HG03457 (cell line): ENCODE measurements around the gene DNAJB14.

ENCODE experiments used
- ATAC-seq: cut with Tn5 transposase; IDR thresholded peaks from one replicate; pipeline ENCODE4 v1.9.1; 2021; ENCODE audit warnings: moderate number of reproducible peaks; ENCODE audit not compliant: unreplicated experiment

The DNAJB14 gene

DNA sequence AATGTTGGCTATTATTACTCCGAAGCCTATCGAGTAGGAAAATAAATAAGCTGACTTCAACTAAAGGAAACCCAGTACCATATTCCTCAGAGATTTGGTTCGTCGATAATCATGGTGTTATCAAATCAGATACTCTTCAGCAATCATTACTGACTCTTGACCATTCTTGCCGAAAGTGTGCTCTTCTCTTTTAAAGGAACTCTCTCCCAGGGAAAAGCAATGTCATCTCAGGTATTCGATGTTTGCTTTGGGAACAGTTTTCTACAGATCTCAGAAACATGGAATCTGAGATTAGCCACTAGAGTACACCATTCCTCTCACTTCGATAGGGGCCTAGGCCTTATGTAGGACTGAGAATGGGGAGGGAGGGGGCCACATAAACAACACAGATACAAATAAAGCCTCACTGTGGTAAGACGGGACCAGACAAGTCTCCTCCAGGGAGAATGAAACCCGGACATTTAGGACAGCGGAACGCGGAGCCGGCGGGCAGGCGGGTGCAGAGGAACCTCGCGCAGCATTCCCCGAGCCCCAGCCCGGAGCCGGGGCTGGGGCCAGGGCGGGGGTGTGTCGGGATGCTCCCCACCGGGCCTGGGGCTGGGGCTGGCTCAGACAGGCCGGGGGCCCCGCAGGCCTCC is 581 bp downstream of the DNAJB14 start:
- no peak for ATAC-seq

DNA sequence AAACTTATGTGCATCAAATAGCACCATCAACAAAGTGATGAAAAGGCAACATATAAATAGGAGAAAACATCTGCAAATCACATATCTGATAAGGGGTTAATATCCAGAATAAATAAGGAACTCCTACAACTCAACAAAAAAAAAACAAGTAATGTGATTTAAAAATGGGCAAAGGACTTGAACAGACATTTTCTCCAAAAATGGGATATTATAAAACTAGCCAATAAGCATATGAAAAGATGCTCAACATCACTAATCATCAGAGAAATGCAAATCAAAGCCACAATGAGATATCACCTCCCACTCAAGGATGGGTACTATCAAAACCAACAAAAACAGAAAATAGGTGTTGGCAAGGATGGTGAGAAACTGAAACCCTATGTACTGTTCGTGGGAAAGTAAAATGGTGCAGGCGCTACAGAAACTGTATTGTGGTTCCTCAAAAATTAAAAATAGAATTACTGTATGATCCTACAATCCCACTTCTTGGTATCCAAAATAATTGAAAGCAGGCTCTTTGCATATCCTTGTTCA is 2.4 kb downstream of the DNAJB14 start:
- no peak for ATAC-seq

DNA sequence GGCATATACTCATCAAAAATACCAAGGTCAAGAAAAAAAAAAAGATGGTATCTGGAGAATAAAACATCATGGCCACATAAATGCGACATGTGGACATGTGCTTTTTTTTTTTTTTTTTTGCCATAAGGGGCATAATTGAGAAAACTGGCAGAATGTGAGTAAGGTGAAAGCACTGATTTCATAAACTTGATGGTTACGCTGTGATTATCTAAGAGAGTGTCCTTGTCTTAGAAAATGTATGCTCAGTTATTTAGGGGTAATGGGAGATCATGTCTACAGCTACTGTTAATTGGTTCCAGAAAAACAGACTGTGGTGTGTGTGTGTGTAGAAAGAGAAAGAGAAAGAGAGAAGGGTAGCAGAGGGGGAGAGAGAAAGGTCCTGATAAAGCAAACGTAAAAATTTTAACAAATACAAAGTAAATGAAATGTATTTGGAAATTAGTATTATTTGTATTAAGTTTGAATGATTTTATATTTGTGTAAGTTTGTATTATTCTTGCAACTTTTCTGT is 8.1 kb downstream of the DNAJB14 start:
- no peak for ATAC-seq

DNA sequence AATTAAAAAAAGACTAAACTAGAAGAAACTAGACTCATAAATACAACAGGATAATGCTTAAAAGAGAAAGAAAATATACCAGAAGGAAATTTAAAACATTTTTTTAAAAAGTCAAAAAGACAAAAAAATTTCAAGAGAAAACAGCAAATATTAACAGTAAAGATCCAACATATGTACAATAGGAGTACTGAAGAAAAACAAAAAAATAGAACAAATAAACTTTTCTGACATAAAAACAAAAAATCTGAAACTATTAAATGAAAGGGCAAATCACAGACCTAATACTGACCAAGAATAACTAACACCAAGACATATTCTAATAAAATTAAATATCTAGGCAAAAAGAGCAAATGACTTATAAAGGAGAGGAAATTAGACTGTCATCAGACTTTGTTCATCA is 11.5 kb downstream of the DNAJB14 start:
- ATAC-seq, result no peak

DNA sequence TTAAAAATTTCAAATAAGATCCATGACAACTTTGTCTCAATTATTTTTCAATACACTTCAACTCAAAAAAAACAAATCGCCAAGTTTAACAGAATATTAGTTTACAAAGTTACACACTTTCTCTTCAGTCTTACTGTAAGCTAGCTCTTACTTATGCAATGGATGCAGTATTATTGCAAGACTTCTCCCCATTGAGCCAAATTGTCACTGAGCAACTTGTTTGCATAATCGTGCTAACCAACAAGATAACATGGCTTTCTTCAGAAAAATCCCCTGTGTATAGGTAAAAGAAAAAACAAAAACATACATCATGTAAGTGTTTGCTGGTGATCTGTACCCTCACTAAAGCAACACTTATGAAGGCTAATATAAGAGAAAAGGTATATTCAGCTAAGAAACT is 18.9 kb downstream of the DNAJB14 start:
- ATAC-seq, result no peak

DNA sequence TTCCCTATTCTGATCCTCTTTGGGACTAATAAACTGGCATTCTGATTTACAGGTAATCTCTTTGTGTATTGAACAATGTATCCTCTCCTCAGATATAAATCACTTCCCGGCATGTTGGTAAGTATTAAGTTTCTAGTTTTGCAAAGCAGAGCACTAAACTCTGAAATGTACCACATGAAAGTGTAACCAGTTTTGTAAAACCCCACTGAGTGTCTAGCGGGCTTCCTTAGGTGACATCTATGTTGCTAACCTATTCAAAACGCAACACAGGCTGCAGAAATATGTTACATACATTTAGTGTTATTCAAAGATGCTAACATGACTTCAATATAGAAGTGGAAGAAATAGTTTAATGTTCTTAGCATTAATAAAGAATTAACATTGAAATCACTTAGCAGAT is 25.2 kb downstream of the DNAJB14 start:
- ATAC-seq, result no peak

DNA sequence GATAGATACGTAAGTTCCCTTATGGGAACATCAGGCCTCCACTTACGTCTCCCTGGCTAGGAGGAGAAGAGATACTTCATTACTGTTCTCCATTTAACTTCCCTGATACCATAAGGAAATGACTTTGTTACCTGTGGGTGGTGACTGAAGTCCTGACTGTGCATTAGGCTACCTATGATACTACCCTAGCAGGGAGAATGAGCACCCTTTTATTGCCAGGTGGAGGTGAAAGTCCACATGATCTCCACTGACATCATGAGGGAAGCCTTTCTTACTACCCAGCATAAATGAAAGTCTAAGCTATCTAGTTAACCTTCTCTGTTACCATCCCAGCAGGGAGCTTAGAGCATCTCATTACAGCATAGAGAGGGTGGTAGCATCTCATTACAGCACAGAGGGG is 27.8 kb downstream of the DNAJB14 start:
- no peak for ATAC-seq

DNA sequence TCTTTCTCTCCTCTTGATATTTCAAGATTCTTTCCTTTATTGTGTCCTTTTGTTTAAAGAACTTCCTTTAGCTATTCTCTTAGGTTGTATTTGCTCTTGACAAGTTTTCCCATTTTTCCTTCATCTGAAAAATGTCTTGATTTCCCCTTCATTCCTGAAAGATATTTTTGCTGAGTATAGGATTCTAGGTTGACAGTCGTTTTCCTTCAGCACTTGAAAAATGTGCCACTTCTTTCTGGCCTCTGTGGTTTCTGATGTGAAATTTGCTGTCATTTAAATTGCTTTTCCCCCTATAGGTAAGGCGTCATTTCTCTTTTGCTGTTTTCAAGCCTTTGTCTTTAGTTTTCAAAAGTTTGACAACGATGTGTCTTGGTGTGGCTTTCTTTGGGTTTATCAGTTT is 28.8 kb downstream of the DNAJB14 start:
- no peak for ATAC-seq

DNA sequence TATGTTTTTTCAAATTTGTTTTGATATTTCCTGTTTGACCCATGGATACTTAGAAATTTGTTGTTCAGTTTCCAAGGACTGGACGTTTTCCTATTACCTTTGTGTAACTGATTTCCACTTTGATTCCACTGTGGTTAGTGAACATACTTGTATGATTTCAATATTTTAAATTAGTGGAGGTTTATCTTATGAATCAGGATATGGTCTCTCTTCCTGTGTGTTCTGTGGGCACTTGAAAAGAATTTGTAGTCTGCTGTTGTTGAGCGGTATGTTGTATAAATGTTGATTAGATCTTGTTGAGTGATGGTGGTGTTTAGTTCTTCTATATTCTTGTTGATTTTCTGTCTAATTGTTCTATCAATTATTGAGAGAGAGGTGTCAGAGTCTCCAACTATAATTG is 31.0 kb downstream of the DNAJB14 start:
- no peak for ATAC-seq

DNA sequence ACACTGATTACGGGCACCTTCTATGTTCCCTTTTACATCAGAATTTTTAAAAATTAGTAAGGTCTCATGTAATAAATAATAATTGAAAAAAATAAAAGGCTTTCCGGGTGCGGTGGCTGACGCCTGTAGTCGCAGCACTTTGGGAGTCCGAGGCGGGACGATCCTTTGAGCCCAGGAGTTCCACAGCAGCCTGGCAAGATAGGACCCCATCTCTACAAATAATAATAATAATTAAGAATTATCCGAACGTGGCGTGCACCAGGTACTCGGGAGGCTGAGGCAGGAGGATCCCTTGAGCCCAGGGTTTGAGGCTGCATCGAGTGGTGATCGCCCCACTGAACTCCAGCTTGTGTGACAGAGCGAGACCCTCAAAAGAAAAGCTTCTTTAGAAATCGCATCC is 51.4 kb downstream of the DNAJB14 start:
- no peak for ATAC-seq

DNA sequence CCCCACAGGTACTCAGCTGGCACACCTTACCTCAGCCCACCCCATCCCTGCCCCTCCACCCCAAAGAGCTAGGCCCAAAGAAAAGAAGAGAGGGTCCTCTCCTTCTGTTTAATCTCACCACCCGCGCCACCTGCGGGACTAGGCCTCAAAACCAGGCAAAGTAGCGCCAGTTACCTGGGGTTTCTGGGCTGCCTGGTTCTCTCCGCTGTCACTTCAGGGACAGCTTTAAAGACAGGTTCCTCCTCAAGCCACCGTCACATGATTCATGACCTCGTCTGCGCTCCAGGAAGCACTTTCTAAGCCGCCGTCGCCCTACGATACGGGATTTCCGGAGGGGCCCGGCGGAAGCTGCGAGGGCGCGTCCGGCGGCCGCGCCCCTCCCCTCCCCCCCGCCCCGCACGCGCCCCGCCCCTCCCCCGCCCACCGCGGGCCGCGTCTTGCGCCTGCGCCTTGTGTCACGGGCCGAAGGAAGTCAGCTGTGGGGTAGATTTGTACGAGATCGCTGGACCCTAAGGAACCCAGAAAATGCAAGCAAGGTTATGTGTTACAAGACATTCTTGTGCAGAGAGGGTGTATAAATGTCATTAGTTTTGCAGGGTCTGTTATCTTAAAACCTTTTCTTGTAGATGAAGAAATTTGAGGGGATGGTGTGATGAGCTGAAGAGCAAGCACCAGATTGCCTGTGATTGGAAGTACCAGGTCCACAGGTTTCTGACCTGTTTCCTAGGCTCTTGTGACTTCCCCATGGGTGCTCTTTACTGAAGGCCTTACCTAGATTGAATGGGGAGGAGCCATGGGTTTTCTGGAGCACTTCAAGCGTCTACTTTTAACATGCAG is 52.0 kb downstream of the DNAJB14 start, which contains the start of gene LAMTOR3:
TSS of gene LAMTOR3 (minus strand) at position 267 of the 837 bp plus-strand sequence. CDS start 464 bp downstream, outside the sequence.
- ATAC-seq, result peak; percentile 97

DNA sequence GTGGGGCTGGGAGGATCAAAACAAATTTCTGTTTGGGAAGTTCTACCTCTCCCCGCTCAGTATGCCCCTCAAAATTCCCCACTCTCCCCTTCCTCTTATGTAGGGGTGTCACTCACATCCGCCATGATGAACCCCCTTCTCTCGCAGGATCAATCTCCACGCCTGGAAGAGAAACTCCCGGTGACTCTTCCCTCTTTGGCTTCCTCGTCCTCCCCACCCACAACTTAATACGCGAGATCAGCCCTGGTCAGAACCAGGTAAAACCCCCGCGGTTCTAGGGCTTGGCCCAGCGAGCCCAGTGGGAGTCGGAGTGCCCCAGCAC is 52.6 kb downstream of the DNAJB14 start:
- ATAC-seq, result peak; percentile 7

DNA sequence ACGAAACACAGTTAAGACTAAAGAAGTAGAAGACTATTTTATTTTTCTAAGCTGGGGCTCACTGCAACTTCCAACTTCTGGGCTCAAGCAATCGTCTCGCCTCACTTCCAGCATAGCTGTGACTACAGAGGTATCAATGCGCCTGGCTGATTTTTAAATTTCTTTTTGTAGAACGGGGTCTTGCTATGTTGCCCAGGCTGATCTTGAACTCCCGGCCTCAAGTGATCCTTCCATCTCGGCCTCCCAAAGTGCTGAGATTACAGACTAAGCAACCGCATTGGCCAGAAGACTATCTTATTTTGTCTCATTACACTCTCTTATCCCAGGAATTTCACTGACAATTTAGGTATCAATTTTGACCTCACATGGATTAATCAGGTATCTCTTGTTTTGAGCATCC is 53.4 kb downstream of the DNAJB14 start:
- no peak for ATAC-seq

DNA sequence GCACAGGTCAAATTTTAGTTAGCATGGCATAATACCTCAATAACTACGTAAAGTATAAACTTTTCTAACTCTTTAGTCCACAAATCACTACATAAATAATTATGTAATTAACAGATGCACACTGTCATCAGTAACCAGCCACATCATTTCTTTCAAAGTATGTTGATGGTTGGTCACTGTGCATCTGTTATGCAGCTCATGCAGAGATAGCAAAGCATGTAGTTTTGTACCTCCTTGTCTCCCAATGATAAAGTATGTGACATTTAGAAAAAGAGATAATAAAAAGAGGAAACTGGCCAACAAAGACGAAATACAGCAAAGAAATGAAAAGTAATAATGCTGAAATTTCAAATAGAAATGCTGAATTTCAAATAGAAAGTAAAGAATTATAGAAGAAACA is 55.1 kb downstream of the DNAJB14 start:
- ATAC-seq, result no peak

DNA sequence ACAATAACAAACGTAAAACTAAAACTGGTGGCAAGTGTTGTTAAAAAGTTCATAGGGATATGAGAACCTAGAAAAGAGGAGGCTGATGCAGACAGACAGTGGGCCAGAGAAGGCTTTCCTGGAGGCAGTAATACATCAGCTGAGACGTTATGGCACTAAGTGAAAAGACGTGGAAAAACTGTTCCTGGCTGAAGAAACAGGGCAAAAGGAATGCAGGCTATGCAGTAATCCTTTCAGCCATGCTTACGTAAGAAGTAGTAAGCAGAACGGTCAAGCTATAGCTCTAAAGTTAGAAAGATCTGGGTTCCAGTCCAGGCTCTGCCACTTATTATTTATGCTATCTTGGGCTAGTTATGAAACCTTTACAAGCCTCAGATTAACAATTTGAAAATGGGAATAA is 58.6 kb downstream of the DNAJB14 start:
- no peak for ATAC-seq

DNA sequence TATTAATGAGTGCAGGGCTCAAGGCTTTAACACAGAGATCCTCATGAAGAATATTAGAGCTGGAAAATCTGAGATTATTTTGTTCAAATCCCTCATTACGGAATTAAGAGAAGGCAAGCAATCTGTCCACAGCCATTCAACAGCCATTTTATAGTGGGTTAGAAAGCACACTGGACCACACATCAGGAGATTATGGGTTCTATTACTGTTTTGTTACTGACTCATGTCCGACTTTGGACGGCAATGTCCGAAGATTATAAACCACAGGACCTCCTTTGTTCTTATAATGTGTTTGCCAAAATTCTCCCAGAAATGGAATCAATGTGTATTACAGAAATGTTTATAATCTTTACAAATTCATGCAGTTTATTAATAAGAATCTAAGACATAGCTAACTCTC is 60.3 kb downstream of the DNAJB14 start:
- ATAC-seq, result no peak

DNA sequence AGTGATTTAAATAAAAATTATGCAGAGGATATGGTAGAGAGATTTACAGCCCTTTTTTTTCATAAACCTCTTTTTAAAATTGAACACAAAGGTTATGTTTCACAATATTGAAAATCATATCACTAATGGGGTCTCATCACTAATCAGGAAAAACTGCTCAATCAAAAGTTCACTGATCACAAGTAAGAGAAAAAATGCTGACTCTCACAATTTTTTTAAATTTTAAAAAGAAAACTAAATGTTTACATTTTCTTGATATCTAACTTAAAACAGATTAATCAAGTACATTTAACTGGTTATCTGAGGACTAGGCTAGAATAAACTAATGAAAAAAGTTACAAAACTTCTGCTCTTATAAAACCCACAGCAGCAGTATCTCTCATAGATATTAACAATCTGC is 60.7 kb downstream of the DNAJB14 start:
- ATAC-seq, result no peak

DNA sequence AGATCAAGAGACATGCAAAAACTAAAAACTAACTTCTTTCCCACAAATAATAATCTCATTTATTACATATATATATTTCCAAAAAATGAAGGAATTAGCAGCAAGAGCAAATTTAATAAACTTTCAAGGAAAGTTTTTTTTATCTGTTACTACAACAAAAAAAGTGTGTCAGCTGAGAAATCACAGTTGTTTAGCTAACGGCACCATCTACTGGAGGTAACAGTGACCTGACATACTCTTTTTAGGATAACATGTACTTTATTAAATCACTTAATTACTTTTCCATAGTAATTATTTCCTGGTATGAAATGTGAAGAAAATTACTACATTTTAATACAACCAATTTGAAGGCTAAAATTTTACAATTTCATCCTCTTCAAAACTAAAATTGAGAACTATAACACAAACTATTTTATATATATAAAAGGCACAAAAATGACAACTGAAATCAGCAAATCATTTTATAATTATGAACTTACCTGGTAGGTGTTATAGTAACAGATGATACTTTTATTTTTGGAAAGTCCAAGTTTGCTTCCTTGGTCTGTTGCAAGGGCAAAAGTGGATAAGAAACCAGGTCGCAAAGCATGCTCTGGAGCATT is 61.3 kb downstream of the DNAJB14 start:
- ATAC-seq, result no peak

DNA sequence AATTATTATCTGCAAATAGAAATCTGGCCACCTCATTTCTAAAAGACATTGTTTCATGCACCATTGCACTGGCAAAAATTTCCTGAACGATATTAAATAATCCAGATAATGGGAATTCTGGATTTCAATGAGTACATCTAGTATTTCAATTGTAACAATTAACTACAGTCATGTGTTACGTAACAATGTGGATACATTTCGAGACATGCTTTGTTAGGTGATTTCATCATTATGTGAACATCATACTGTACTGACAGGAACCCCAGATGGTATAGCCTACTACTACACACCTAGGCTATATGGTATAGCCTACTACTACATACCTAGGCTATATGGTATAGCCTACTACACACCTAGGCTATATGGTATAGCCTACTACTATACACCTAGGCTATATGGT is 67.0 kb downstream of the DNAJB14 start:
- ATAC-seq, result no peak

DNA sequence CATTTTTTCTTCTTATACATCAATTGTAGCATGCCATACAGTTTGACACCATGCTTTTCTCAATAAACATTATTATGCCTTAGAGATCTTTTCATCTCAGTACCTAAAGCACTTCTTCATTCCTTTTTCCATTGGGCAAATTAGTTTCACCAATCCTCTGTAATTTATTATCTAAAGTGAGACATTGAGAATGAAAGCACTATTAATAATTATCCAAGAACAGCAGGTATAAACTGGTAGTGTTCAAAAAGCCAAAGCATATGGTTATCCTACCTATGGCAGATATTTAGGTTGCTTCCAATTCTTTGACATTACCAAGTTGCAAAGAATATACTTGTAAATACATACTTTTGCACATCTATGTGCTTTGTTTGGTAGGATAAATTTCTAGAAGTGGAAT is 67.8 kb downstream of the DNAJB14 start:
- ATAC-seq, result no peak

DNA sequence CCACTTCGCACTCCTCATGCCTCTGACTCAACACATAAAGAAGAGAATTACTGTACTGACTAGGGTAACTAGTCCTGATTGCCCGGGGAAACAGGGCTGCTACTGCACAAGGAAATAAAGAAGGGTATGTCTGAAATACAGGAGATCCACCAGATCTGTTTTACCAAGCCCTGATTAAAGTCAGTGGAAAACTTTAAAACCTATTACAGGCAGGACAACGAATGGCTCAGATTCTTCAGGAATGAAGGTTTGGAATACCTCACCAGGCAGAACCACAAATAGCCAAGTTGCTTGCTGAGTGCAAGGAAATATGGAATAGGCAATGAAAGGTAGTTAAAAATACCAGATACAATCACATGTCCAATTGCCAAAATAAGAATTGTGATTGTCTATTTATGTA is 69.5 kb downstream of the DNAJB14 start:
- no peak for ATAC-seq

DNA sequence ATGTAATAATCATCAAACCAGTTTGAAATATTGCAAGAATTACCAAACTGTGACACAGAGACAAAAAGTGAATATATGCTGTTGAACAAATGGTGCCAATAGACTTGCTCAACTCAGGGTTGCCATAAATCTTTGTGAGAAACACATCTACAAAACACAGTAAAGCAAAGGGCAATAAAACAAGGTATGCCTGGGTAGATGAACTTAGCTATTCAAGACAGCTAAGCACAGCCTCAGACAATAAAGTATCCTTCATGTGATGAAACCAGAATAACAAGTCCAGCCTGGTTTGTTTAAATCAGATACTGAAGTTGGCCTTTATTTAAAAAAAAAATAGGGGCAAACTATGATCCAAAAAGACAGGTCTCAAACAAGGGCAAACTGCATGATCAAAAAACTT is 71.3 kb downstream of the DNAJB14 start:
- ATAC-seq, result no peak
